ENCODE data around the gene TANGO2. TPM values are rescaled to one million over a fixed set of nuclear protein-coding genes. Genes with fewer than 3 reads are reported as not detected.

The TANGO2 gene
- total and polyA plus RNA-seq, 2 of the 8 experiments (the other 6 are each of a cell fraction or from before 2014, with no cell fraction given), result 10.1 to 18.4 TPM

GRCh38 chr22:20009582-20010306, 11.2 kb upstream of the TANGO2 start:
- H4K91ac ChIP-seq (replicated peaks; ENCODE audit: insufficient read length, low read length), result no peak overlapping the region
- TF ChIP-seq CTCF (IDR thresholded peaks at IDR 0.05; ENCODE audit: control extremely low read depth in 1 of 3, insufficient read depth in 1 of 3, low read depth in 1 of 3, low read length in 3 of 3), result no peak
- TF ChIP-seq JUND (IDR thresholded peaks at IDR 0.05; ENCODE audit: low read length), result no peak
- TF ChIP-seq CREB1 (IDR thresholded peaks at IDR 0.05), result no peak
- TF ChIP-seq ASH2L (IDR thresholded peaks at IDR 0.05; ENCODE audit: low read length), result no peak
- TF ChIP-seq CTBP2 (IDR thresholded peaks at IDR 0.05; ENCODE audit: borderline replicate concordance, insufficient read depth, insufficient read length, low read length), result no peak
- TF ChIP-seq PHF8 (conservative IDR thresholded peaks at IDR 0.05; ENCODE audit: low read depth, low read length), result no peak
- no peak for TF ChIP-seq E2F6 (IDR thresholded peaks at IDR 0.05)
- CTCF ChIA-PET (ENCODE audit: partially characterized antibody), result interaction anchor here (0.5 to 10.7 kb wide), 4 partner anchors 15 to 279 kb away, joined by 3 to 369 read pairs (median 4); no protein-coding TSS in a partner anchor

More at GRCh38 chr22:20009582-20010306, 11.2 kb upstream of the TANGO2 start:
- H3K56ac ChIP-seq (replicated peaks; ENCODE audit: insufficient read length, low read depth, low read length), result no peak overlapping the region
- H2AK5ac ChIP-seq (ENCODE audit: low read depth, low read length), result no peak overlapping the region
- no peak overlapping the region for H3K14ac ChIP-seq (ENCODE audit: insufficient read length)
- H3K9ac ChIP-seq (replicated peaks in 1 of 4; ENCODE audit: extremely low read depth in 1 of 4, low read depth in 3 of 4, low read length in 3 of 4), result no peak overlapping the region
- no peak for DNase-seq (ENCODE audit: low read depth in 1 of 2, low spot score in 2 of 2)
- H3K18ac ChIP-seq (ENCODE audit: extremely low read depth, low read length), result no peak overlapping the region
- H3K23ac ChIP-seq (ENCODE audit: insufficient read length), result no peak overlapping the region
- no peak overlapping the region for H3K4me2 ChIP-seq (ENCODE audit: insufficient read depth in 1 of 2, low read depth in 2 of 2, low read length in 2 of 2)
- POLR2A ChIA-PET (ENCODE audit: partially characterized antibody), result interaction anchor here (1.7 kb wide), 1 partner anchor 23 kb away, joined by 6 read pairs; no protein-coding TSS in a partner anchor
- peaks cover 0 to 2% (median 0%) of the 10 kb centered on the region in 4 experiments; a peak in 2 of 7 replicates for H3K4me1 ChIP-seq (replicated peaks in 1 of 4; ENCODE audit: control insufficient read depth in 3 of 4, insufficient read depth in 4 of 4, low read length in 3 of 4)
- no peak overlapping the region for H2AFZ ChIP-seq (ENCODE audit: low read length)
- H3K79me2 ChIP-seq (ENCODE audit: control insufficient read depth in 1 of 2, insufficient read depth in 2 of 2, low read length in 2 of 2), result no peaks in the 10 kb centered on the region
- H3K4me3 ChIP-seq (ENCODE audit: extremely low read depth in 1 of 4, insufficient read depth in 2 of 4, low read depth in 3 of 4, low read length in 4 of 4), result no peak overlapping the region
- no peak overlapping the region for H2BK120ac ChIP-seq (replicated peaks; ENCODE audit: low read depth, low read length)
- H2BK15ac ChIP-seq (ENCODE audit: low read length), result no peak overlapping the region
- no peaks in the 10 kb centered on the region; the same call in 1 of the 2 replicates for H3K79me1 ChIP-seq (ENCODE audit: low read depth, low read length)
- no peaks in the 10 kb centered on the region for H3K27me3 ChIP-seq (replicated peaks in 1 of 4; ENCODE audit: control insufficient read depth in 3 of 4, extremely low read depth in 1 of 4, insufficient read depth in 3 of 4, low read length in 3 of 4)
- H3K23me2 ChIP-seq (ENCODE audit: low read depth, low read length), result peaks cover 2% of the 10 kb centered on the region; the same call in 1 of the 2 replicates
- H4K8ac ChIP-seq (ENCODE audit: extremely low read depth, insufficient read depth, low read length), result no peak overlapping the region
- no peak overlapping the region for H2BK20ac ChIP-seq (ENCODE audit: low read length)
- H4K5ac ChIP-seq (ENCODE audit: insufficient read length, low read depth, low read length), result no peak overlapping the region
- H2BK12ac ChIP-seq (ENCODE audit: low read depth, low read length), result no peak overlapping the region
- no peak overlapping the region for H3K27ac ChIP-seq (ENCODE audit: low read depth, low read length)
- no peaks in the 10 kb centered on the region for H3K9me3 ChIP-seq (ENCODE audit: insufficient read depth in 2 of 2, low read depth in 1 of 2, low read length in 1 of 2)
- no peaks in the 10 kb centered on the region for H3K36me3 ChIP-seq (ENCODE audit: control insufficient read depth in 2 of 4, insufficient read depth in 4 of 4, low read length in 3 of 4)
- H2BK5ac ChIP-seq (ENCODE audit: low read depth, low read length), result no peak overlapping the region
- no peak for FAIRE-seq
- H4K20me1 ChIP-seq (replicated peaks in 1 of 2; ENCODE audit: control insufficient read depth in 1 of 2, insufficient read depth in 2 of 2, low read length in 2 of 2), result peaks cover 4 to 6% of the 10 kb centered on the region in 2 experiments
- no peak overlapping the region for H3K4ac ChIP-seq (replicated peaks; ENCODE audit: insufficient read length, low read depth, low read length)
- WGBS, 2 experiments (ENCODE audit: extremely low coverage in 1 of 2, insufficient coverage in 1 of 2, insufficient read length in 1 of 2, insufficient replicate concordance in 2 of 2, low coverage in 1 of 2, low lambda C conversion rate in 2 of 2, missing lambda C conversion rate in 1 of 2), result 94% methylated on average over 8 of the region's 8 CpGs; no CpG with 5 or more reads in 1 of the 2 experiments

Data from H1 (cell line).